GM15510 (cell line): ENCODE measurements around the gene RTKN2.

Experiments used
- POLR2A ChIP-seq: IDR thresholded peaks from 3 replicates; pipeline ENCODE4 v1.6.1; 2011; ENCODE audit warnings: borderline replicate concordance; ENCODE audit not compliant: insufficient read length; ENCODE audit errors: extremely low read depth

RTKN2 gene

DNA sequence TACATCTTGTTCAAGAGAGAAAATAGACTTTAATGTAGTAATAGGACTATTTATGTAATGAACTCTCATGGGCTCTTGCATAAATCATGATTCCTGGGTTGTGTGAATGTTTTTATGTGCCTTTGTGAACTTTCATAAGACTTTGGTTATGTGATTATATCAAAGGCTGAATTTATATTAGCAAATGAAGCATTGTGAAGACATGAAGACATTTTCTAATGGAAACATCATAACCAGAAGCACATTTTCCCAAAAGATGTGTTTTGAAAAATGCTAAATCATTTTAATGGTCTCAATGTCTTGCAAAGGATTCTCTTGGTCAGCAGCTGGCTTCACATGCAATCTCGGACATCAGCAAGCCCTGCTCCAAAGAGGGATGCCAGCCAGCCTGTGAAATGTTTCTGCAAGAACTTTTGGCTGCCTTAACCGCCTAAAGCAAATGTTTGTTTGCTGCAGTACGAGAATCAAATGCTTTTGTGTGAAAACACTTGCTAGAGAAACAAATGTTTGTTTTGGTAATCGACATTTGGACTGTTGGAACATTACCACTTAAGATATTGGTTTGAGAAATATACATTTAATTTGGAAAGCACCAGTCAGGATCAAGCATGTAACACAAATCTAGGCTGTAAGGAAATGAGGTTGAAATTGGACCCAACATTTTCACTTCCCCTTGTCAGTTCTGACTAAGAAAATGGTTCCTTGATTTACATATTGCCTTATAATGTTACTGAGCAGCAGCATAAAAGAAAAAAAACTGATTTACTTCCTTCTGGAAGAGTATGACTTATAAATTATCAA is 102.1 kb downstream of the RTKN2 start:
- no peak for TF ChIP-seq POLR2A

- TF ChIP-seq POLR2A, result no peak
These were observed 102.8 kb downstream of the RTKN2 start for GRCh38 chr10:62165803-62166202.

DNA sequence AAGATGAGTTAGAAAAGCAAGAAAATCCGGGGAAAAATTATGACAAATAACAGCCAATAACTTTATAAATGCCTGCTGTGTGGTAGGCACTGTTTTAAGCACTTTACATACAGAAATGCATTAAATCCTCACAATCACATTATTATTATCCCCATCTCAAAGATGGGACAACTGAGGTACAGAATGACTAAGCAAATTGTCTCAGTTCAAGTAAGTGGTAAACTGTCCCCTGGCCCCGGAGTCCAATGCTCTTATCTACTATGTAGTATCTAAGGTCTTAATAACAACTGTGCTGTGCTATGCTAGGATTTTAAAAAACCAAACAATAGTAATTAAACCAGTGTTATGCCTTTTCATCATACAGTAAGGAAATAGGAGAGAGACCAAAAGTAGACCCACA is 105.6 kb downstream of the RTKN2 start:
- TF ChIP-seq POLR2A, result no peak

DNA sequence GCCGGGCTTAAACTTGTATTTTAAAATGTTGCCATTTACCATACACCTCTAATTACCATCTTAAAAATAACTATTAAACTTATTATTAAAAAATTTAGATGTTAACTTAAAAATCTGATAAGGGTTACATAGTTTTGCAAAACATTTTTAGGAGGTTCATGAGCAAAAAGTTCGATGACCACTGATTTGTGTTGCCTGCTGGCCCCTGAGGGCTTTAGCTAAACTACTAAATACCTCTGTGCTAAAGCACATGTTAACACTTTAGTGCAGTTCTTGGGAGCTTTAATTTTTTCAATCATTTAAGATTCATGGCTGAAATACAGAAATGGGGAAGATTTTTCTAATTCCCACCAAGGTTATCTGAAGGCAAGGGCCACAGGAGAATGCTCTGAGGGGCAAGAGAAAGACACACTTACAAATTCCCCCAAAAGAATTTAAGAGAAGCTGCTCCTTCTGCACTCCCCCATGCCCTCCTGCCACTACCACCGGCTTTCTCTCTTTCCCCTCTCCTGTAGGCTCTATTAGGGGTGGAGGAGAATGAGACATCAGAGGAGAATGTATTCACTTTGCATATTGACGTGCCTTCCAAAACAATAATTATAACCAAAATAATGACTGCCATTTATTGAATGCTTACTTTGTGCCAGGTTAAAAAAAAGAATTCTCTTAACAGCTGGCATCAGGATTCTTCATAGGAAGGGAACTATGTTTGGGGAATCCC is 106.2 kb downstream of the RTKN2 start:
- TF ChIP-seq POLR2A, result no peak

DNA sequence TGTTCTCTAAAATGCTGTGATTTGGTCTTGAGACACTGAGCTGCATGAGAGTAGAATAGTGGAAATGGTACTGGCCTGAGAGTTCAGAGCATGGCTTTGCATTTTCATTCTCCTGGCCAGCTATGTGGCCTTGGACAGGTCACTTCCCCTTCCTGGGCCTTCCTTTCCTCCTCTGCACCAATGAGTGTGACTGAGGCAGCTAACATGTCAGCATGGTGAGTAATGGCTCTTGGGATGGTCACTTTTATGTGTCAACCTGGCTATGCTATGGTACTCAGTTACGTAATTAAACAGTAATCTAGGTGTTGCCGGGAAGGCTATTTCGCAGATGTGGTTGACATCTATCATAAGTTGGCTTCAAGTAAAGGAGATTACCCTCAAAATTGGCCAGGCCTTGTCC is 109.3 kb downstream of the RTKN2 start:
- no peak for TF ChIP-seq POLR2A

DNA sequence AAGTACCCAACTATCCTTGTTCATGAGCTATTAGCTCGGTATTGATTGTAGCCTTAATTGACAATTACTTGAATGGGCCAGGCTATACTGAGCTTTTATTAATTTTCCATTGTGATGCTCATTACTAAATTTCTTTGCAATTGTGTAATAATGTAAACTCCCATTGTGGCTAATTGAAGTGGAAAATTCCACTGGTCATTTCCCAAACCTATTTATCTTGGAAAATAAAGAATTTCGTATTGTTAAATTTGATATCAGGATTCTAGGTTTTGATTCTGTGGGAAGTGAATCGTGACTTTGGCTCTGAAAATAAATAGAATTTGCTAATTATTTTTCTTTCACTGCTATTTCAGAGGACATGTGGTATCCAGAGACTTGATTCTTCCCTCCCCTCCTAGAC is 111.0 kb downstream of the RTKN2 start:
- TF ChIP-seq POLR2A, result no peak

DNA sequence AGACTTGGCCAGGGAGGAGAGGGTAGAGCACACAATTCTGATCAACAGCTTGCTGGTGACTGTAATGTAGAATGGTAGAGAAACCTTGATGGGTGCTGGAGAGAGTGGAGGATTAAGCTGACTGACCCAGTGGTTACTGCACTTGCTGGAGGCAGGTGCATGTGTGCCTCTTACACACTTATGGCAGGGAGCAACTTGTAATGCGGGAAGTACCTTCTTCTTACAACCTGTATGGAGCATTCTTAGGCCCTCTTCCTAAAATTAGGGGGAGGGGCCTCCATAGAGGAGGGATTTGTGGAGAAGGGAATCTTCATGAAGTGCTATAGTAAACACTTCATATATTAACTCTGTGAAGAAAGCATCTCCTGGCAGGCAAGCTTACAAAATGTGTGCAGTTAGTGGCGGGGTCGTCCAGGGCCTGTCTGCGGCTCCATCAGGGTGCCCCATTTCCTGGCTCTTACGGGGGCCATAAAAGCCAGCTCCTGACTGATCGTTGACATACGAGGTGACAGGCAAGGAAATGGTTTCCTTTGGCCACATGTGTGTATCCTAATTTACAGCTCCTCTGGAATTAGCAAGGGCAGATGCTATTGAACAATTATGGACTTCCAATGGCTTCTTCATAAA is 113.5 kb downstream of the RTKN2 start:
- TF ChIP-seq POLR2A, result no peak

DNA sequence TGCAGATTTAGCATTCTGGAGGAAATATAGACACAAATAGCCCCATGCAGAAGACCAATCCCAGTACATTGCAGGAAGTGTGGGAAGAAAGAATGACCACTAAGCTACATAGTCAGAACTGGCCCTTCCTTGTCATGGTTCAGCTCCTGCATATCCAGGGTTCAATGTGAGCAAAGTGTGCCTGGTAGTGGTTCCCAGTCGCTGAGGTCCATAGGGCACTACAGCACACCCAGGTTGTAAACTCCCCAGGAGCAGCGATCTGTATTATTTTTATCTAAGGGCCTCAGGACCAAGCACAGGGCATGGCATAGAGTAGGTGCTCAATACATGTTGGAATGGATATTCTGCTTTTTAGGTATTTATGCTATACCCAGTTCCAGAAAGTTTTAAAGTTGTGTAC is 114.4 kb downstream of the RTKN2 start:
- no peak for TF ChIP-seq POLR2A

DNA sequence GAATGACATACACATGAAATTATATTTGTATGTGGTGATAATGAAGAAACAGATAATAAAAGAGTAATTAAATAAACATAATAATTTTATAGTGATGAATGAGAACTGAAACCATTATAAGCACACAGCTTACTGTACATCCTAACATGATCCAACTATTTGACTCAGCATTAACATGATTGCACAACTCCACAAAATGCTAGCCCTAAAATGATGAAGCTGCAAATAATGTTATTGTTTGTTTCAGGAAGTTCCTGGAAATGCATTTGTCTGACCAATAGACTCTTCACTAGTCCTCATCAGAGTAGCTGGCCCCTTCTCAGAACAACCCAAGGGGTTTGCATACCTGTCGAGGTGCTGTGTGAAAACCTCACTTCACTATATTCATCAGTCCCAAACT is 115.5 kb downstream of the RTKN2 start:
- no peak for TF ChIP-seq POLR2A

GRCh38 chr10:62149621-62150020 is 119.0 kb downstream of the RTKN2 start:
- TF ChIP-seq POLR2A, result no peak

GRCh38 chr10:62148155-62148554 is 120.5 kb downstream of the RTKN2 start:
- TF ChIP-seq POLR2A, result no peak

GRCh38 chr10:62147425-62147824 is 121.2 kb downstream of the RTKN2 start:
- no peak for TF ChIP-seq POLR2A

DNA sequence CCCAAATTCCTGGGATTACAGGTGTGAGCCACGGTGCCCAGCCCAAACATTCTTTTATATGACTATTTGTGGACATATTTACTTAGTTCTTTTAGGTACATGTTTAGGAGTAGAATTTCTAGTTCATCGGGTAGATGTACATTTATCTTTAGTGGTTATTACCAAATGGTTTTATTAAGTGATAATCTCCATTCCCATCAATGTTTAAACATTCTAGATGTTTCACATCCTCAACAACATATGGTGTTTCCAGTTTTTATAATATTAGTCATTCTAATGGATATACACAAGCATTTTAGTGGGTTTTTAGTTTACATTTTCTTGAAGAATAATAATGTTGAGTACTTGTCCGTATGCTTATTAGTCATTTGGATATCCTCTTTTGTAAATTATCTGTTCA is 131.7 kb downstream of the RTKN2 start:
- TF ChIP-seq POLR2A, result no peak

GRCh38 chr10:62133618-62134017 is 135.0 kb downstream of the RTKN2 start:
- no peak for TF ChIP-seq POLR2A
